C4-2B (cell line): Measurements from ENCODE around the gene DAG1.

Experiments
- H3K27ac ChIP-seq: fragments of 450-650 bp; 2 replicates; pipeline ENCODE4 v1.5.1; 2017
- CTCF ChIP-seq: fragments of 450-650 bp; conservative IDR thresholded peaks from 2 replicates; pipeline ENCODE4 v1.5.1; 2017; ENCODE audit warnings: mild to moderate bottlenecking
- ZFX ChIP-seq: fragments of 450-650 bp; IDR thresholded peaks from 2 replicates; pipeline ENCODE4 v1.6.1; 2017

The DAG1 gene

GRCh38 chr3:49471856-49472495 lies 1.9 kb downstream of the DAG1 start:
- H3K27ac ChIP-seq: peak overlapping the region; percentile 44
- TF ChIP-seq CTCF (no peak), ZFX (no peak)

- TF ChIP-seq ZFX: no peak
- no peak for TF ChIP-seq CTCF
- no peak overlapping the region for H3K27ac ChIP-seq
Measured at GRCh38 chr3:49476563-49476962, 6.5 kb downstream of the DAG1 start.

- H3K27ac ChIP-seq: no peak overlapping the region
- TF ChIP-seq ZFX: no peak
- TF ChIP-seq CTCF: no peak
Measured at GRCh38 chr3:49482766-49483165, 12.7 kb downstream of the DAG1 start.

GRCh38 chr3:49484471-49484870 lies 14.4 kb downstream of the DAG1 start:
- no peak overlapping the region for H3K27ac ChIP-seq
- TF ChIP-seq CTCF (no peak), ZFX (no peak)

GRCh38 chr3:49489247-49489646 lies 19.2 kb downstream of the DAG1 start:
- TF ChIP-seq ZFX (no peak), CTCF (no peak)

GRCh38 chr3:49492969-49493368 lies 22.9 kb downstream of the DAG1 start:
- TF ChIP-seq CTCF (no peak), ZFX (no peak)
- no peak overlapping the region for H3K27ac ChIP-seq

More at GRCh38 chr3:49489247-49489646, 19.2 kb downstream of the DAG1 start:
- no peak overlapping the region for H3K27ac ChIP-seq

- no peak overlapping the region for H3K27ac ChIP-seq
- TF ChIP-seq CTCF: no peak
- TF ChIP-seq ZFX: no peak
Measured at GRCh38 chr3:49493901-49494300, 23.8 kb downstream of the DAG1 start.
